IMR-90 (cell line): ENCODE results near the gene NDUFV2. TPM values are rescaled to one million over a fixed set of nuclear protein-coding genes. Genes with fewer than 3 reads are reported as not detected.

ENCODE experiments used
- ATAC-seq: fragments of 200-7000 bp; cut with Tn5 transposase; 2 replicates; pipeline ENCODE4 v1.9.1; 2020; ENCODE audit warnings: low read depth, mild to moderate bottlenecking, moderate library complexity
- BruUV-seq: library from RNA; stranded (reverse); fragments of 400-500 nt; replicated peaks from 2 replicates; lab custom pipeline; 2021; lab: Mats Ljungman, UMichigan
- CTCF ChIA-PET: fragments of 300-600 bp; formaldehyde crosslinking; extraction: SDS; loops from one replicate; lab custom pipeline; 2021; ENCODE audit warnings: antibody characterized with exemption; lab: Yijun Ruan, JAX
- POLR2A ChIA-PET: fragments of 300-600 bp; sonication (Branson Sonifier 250); formaldehyde crosslinking; loops from one replicate; lab custom pipeline; 2022; ENCODE audit warnings: antibody characterized with exemption; ENCODE audit not compliant: unreplicated experiment; lab: Charles Lee
- DNase-seq: peaks from one replicate; pipeline ENCODE4 v3.0.0; 2013
- H2AFZ ChIP-seq: replicated peaks from 2 replicates; pipeline ENCODE3; 2013; ENCODE audit warnings: low read length, mild to moderate bottlenecking; ENCODE audit not compliant: poor library complexity
- H2AK5ac ChIP-seq: 2 replicates; pipeline ENCODE4 v1.6.1; 2013; ENCODE audit warnings: low read depth, low read length, inconsistent platforms
- H2AK9ac ChIP-seq: replicated peaks from 2 replicates; pipeline ENCODE3; 2013; ENCODE audit warnings: mild to moderate bottlenecking, low read depth, low read length, moderate library complexity; ENCODE audit not compliant: poor library complexity
- H2BK120ac ChIP-seq: 2 replicates; pipeline ENCODE4 v1.6.1; 2013; ENCODE audit warnings: low read depth, low read length, inconsistent platforms
- H2BK15ac ChIP-seq: 3 replicates; pipeline ENCODE4 v1.6.1; 2013; ENCODE audit warnings: low read depth, low read length, inconsistent platforms
- H2BK20ac ChIP-seq: 2 replicates; pipeline ENCODE4 v1.6.1; 2013; ENCODE audit warnings: low read depth, mild to moderate bottlenecking, inconsistent platforms, low read length, moderate library complexity
- H2BK5ac ChIP-seq: 2 replicates; pipeline ENCODE4 v1.6.1; 2013; ENCODE audit warnings: mild to moderate bottlenecking, low read depth, low read length, inconsistent platforms; ENCODE audit not compliant: poor library complexity, severe bottlenecking
- H3K14ac ChIP-seq: replicated peaks from 2 replicates; pipeline ENCODE4 v1.6.1; 2013; ENCODE audit warnings: low read depth, low read length, inconsistent platforms
- H3K18ac ChIP-seq: 2 replicates; pipeline ENCODE4 v1.6.1; 2013; ENCODE audit warnings: low read depth, low read length, control low read depth
- H3K23ac ChIP-seq: 2 replicates; pipeline ENCODE4 v1.6.1; 2013; ENCODE audit warnings: low read depth, low read length, inconsistent platforms
- H3K27ac ChIP-seq: 2 replicates; pipeline ENCODE4 v1.5.1; 2013; ENCODE audit warnings: mild to moderate bottlenecking, control low read depth, low read length; ENCODE audit not compliant: insufficient read depth
- H3K27me3 ChIP-seq: 2 replicates; pipeline ENCODE4 v1.6.1; 2013; ENCODE audit warnings: low read length; ENCODE audit not compliant: control insufficient read depth, insufficient read depth
- H3K36me3 ChIP-seq: 2 replicates; pipeline ENCODE4 v1.6.1; 2013; ENCODE audit warnings: low read length, mixed read lengths; ENCODE audit not compliant: control insufficient read depth, insufficient read depth
- H3K4ac ChIP-seq: 2 replicates; pipeline ENCODE4 v1.6.1; 2013; ENCODE audit warnings: low read depth, low read length, inconsistent platforms
- H3K4me1 ChIP-seq: 2 replicates; pipeline ENCODE4 v1.6.1; 2013; ENCODE audit warnings: low read length, mixed read lengths; ENCODE audit not compliant: control insufficient read depth, insufficient read depth
- H3K4me2 ChIP-seq: 2 replicates; pipeline ENCODE4 v1.6.1; 2013; ENCODE audit warnings: low read depth, mild to moderate bottlenecking, control low read depth, low read length, moderate library complexity
- H3K4me3 ChIP-seq: 2 replicates; pipeline ENCODE4 v1.5.1; 2013; ENCODE audit warnings: low read depth, mild to moderate bottlenecking, control low read depth, low read length, moderate library complexity; ENCODE audit not compliant: insufficient read depth
- H3K56ac ChIP-seq: 2 replicates; pipeline ENCODE4 v1.6.1; 2013; ENCODE audit warnings: low read length, inconsistent platforms; ENCODE audit not compliant: insufficient read depth; ENCODE audit errors: extremely low read depth
- H3K79me1 ChIP-seq, 2 experiments: 2 replicates each; pipeline ENCODE4 v1.6.1; 2013; ENCODE audit warnings: low read length in 2 of 2, inconsistent platforms in 1 of 2, low read depth in 1 of 2
- H3K9ac ChIP-seq: 2 replicates; pipeline ENCODE4 v1.6.1; 2013; ENCODE audit warnings: low read depth, low read length, control low read depth
- H3K9me1 ChIP-seq: 2 replicates; pipeline ENCODE4 v1.6.1; 2013; ENCODE audit warnings: low read length, inconsistent platforms; ENCODE audit not compliant: insufficient read depth
- H3K9me3 ChIP-seq: 2 replicates; pipeline ENCODE4 v1.6.1; 2013; ENCODE audit warnings: low read length; ENCODE audit not compliant: control insufficient read depth, insufficient read depth
- H4K20me1 ChIP-seq: 2 replicates; pipeline ENCODE4 v1.6.1; 2013; ENCODE audit warnings: low read length, inconsistent platforms; ENCODE audit not compliant: insufficient read depth
- H4K5ac ChIP-seq: 2 replicates; pipeline ENCODE4 v1.6.1; 2013; ENCODE audit warnings: mild to moderate bottlenecking, low read depth, low read length, control low read depth
- H4K8ac ChIP-seq, 2 experiments: 2 replicates each; pipeline ENCODE4 v1.6.1; 2013; ENCODE audit warnings: low read depth in 2 of 2, low read length in 2 of 2, control low read depth in 1 of 2, inconsistent platforms in 1 of 2
- H4K91ac ChIP-seq: 2 replicates; pipeline ENCODE4 v1.6.1; 2013; ENCODE audit warnings: low read depth, low read length, inconsistent platforms; ENCODE audit not compliant: insufficient read depth
- MAZ ChIP-seq: IDR thresholded peaks from 2 replicates; pipeline ENCODE4 v1.6.1; 2012; ENCODE audit warnings: low read depth, mild to moderate bottlenecking, low read length, improper control_type of control experiment, moderate library complexity, borderline replicate concordance
- NFE2L2 ChIP-seq: fragments of 150-350 bp; IDR thresholded peaks from 2 replicates; pipeline ENCODE4 v1.6.1; 2016; ENCODE audit warnings: low read depth, mild to moderate bottlenecking, low read length
- WGBS, 2 experiments: methylation state at CpG; one replicate each; pipeline versions ENCODE4 v1.1.5 to v1.1.7; 2013; ENCODE audit warnings: missing lambda C conversion rate in 2 of 2; ENCODE audit not compliant: insufficient read length in 1 of 2; ENCODE audit errors: extremely low coverage in 2 of 2; 5-methylcytosine and 5-hydroxymethylcytosine counted together
- dilution Hi-C: fragments of 300-500 bp; cut with HindIII; formaldehyde crosslinking; loops from one replicate; pipeline ENCODE4 v1.14.3; 2018; ENCODE audit warnings: low sequenced_read_pairs; ENCODE audit not compliant: unreplicated experiment
- in situ Hi-C: fragments of 300-500 bp; cut with MboI; formaldehyde crosslinking; loops from 3 replicates; pipeline ENCODE4 v1.14.3; 2019; ENCODE audit warnings: low sequenced_read_pairs, inconsistent platforms, mixed read lengths
- intact Hi-C: fragments of 100-400 bp; cut with micrococcal nuclease; formaldehyde crosslinking; loops from 2 replicates; pipeline ENCODE4 v1.10.0; 2022
- polyA plus RNA-seq, 3 experiments: library from polyadenylated mRNA; depleted of rRNA; stranded (reverse); fragments of >200 nt; gene quantifications; 2 replicates each; pipeline ENCODE4 v1.2.3, GENCODE V29; 2012; ENCODE audit warnings: low replicate concordance in 1 of 3
- total RNA-seq: library from RNA; depleted of rRNA; stranded (reverse); fragments of >200 nt; gene quantifications from 2 replicates; pipeline ENCODE4 v1.2.3, GENCODE V29; 2012

Gene NDUFV2
- total and polyA plus RNA-seq, 2 of the 4 experiments (the other 2 are of a cell fraction): 106 to 126 TPM

- Histone ChIP-seq H3K4me2 (no peak overlapping the region), H3K9me3 (no peaks in the 10 kb centered on the region), H4K5ac (peak overlapping the region; percentile 73), H2AK9ac (no peak overlapping the region), H3K36me3 (no peaks in the 10 kb centered on the region), H2AK5ac (peak overlapping the region; percentile 67; the same call in 1 of the 2 replicates), H2BK20ac (no peak overlapping the region), H3K14ac (no peak overlapping the region), H2AFZ (no peak overlapping the region), H3K79me1 (no peaks in the 10 kb centered on the region), H4K91ac (0 out of 2 replicates have a peak overlapping the region, but pooled peaks have one; percentile 6), H3K9me1 (no peaks in the 10 kb centered on the region), H3K56ac (no peak overlapping the region), H2BK5ac (no peak overlapping the region), H3K4me3 (no peak overlapping the region), H3K27ac (no peak overlapping the region), H3K9ac (no peak overlapping the region), H3K27me3 (no peaks in the 10 kb centered on the region), H3K18ac (peak overlapping the region; percentile 54; the same call in 1 of the 2 replicates), H2BK15ac (no peak overlapping the region), H3K4ac (0 out of 2 replicates have a peak overlapping the region, but pooled peaks have one; percentile 16), H4K8ac (0 out of 4 replicates have a peak overlapping the region, but pooled peaks of 1 of the 2 experiments have one; percentile 20), H2BK120ac (no peak overlapping the region), H3K23ac (no peak overlapping the region; the same call in 1 of the 2 replicates), H3K4me1 (peaks cover 3% of the 10 kb centered on the region; the same call in 1 of the 2 replicates), H4K20me1 (no peaks in the 10 kb centered on the region)
- TF ChIP-seq MAZ (no peak), NFE2L2 (no peak)
- CTCF ChIA-PET: interaction anchor here (0.7 kb wide), 1 partner anchor 33 kb away, joined by 5 read pairs; no protein-coding TSS in a partner anchor
- in situ Hi-C loops (no loop called here), dilution Hi-C loops (no loop called here), intact Hi-C loops (loop anchor here (5.0 to 10.0 kb wide), 3 partner anchors 61 to 254 kb away; no protein-coding TSS in a partner anchor)
- no TSS peak for BruUV-seq
- ATAC-seq (peak; percentile 11), DNase-seq (no peak)
- WGBS, 2 experiments: no CpG with 5 or more reads among the region's 4 CpGs
- POLR2A ChIA-PET: interaction anchor here (0.6 kb wide), 1 partner anchor 137 kb away, joined by 3 read pairs; no protein-coding TSS in a partner anchor
Measured at GRCh38 chr18:9058406-9058805, 44.1 kb upstream of the NDUFV2 start.
